CD4-positive, alpha-beta T cell treated with Interleukin-2 at 100 ng/mL for 4 hours (primary cell): ENCODE data around the gene CTSD.

Experiments used
- DNase-seq: peaks from one replicate; pipeline ENCODE4 v3.0.0-alpha.2; 2020; ENCODE audit warnings: low spot score

Gene CTSD

GRCh38 chr11:1755692-1756561 is 7.8 kb downstream of the CTSD start:
- no peak for DNase-seq

GRCh38 chr11:1755344-1755691 is 8.4 kb downstream of the CTSD start:
- DNase-seq, result no peak

- no peak for DNase-seq
Measured at GRCh38 chr11:1754376-1755150, 9.2 kb downstream of the CTSD start.

GRCh38 chr11:1753929-1754305 is 9.8 kb downstream of the CTSD start:
- DNase-seq, result no peak

- no peak for DNase-seq
Measured at GRCh38 chr11:1753229-1753928, 10.3 kb downstream of the CTSD start.

GRCh38 chr11:1752907-1753228 is 10.9 kb downstream of the CTSD start:
- no peak for DNase-seq

GRCh38 chr11:1751999-1752906 is 11.5 kb downstream of the CTSD start:
- no peak for DNase-seq

- no peak for DNase-seq
Measured at GRCh38 chr11:1751531-1751921, 12.2 kb downstream of the CTSD start.

GRCh38 chr11:1750840-1751530 is 12.7 kb downstream of the CTSD start:
- DNase-seq, result no peak

GRCh38 chr11:1750481-1750839 is 13.3 kb downstream of the CTSD start, which contains the start of gene IFITM10:
TSS of gene IFITM10 (minus strand) at chr11:1750595. CDS start at chr11:1750442, 153 bp downstream.
- no peak for DNase-seq

GRCh38 chr11:1749395-1750351 is 14.1 kb downstream of the CTSD start:
- no peak for DNase-seq

GRCh38 chr11:1748636-1749394 is 14.9 kb downstream of the CTSD start:
- DNase-seq, result no peak

- DNase-seq, result no peak
Measured at GRCh38 chr11:1747753-1748635, 15.7 kb downstream of the CTSD start.

GRCh38 chr11:1746956-1747752 is 16.6 kb downstream of the CTSD start:
- DNase-seq, result no peak

- DNase-seq, result no peak
Measured at GRCh38 chr11:1746511-1746931, 17.2 kb downstream of the CTSD start.

- DNase-seq, result no peak
Measured at GRCh38 chr11:1745701-1746320, 17.9 kb downstream of the CTSD start.
